ENCODE measurements around the gene IL25.
"Not testable (repeated sequence)": the region's sequence is repeated elsewhere in the genome, so short reads cannot be mapped to it uniquely, and the experiment has no call there.

IL25 gene

GRCh38 chr14:23377198-23377550 lies 4.6 kb downstream of the IL25 start:
- DNase-seq = no peak

GRCh38 chr14:23377573-23378563 lies 5.3 kb downstream of the IL25 start:
- no peak for DNase-seq

- DNase-seq = no peak
Measured at GRCh38 chr14:23378612-23379220, 6.1 kb downstream of the IL25 start.

- DNase-seq = peak; percentile 67
Measured at GRCh38 chr14:23379366-23380196, 7.0 kb downstream of the IL25 start.

- DNase-seq = no peak
Measured at GRCh38 chr14:23380197-23380914, 7.7 kb downstream of the IL25 start.

GRCh38 chr14:23380976-23381375 lies 8.4 kb downstream of the IL25 start:
- DNase-seq = no peak

- DNase-seq = no peak
Measured at GRCh38 chr14:23381871-23382270, 9.3 kb downstream of the IL25 start.

GRCh38 chr14:23382276-23382675 lies 9.7 kb downstream of the IL25 start:
- no peak for DNase-seq

GRCh38 chr14:23382731-23383440 lies 10.3 kb downstream of the IL25 start:
- DNase-seq = no peak

- no peak for DNase-seq
Measured at GRCh38 chr14:23384364-23385080, 11.9 kb downstream of the IL25 start.

- no peak for DNase-seq
Measured at GRCh38 chr14:23385244-23385641, 12.6 kb downstream of the IL25 start.

- no peak for DNase-seq
Measured at GRCh38 chr14:23385642-23386265, 13.1 kb downstream of the IL25 start.

- not testable (repeated sequence) for DNase-seq
Measured at GRCh38 chr14:23386266-23386657, 13.7 kb downstream of the IL25 start.

- no peak for DNase-seq
Measured at GRCh38 chr14:23386999-23387398, 14.4 kb downstream of the IL25 start.

GRCh38 chr14:23387916-23388882 lies 15.6 kb downstream of the IL25 start:
- DNase-seq = no peak

- no peak for DNase-seq
Measured at GRCh38 chr14:23388996-23389395, 16.4 kb downstream of the IL25 start.

GRCh38 chr14:23389396-23389795 lies 16.8 kb downstream of the IL25 start:
- DNase-seq = no peak

- DNase-seq = not testable (repeated sequence)
Measured at GRCh38 chr14:23389871-23390270, 17.3 kb downstream of the IL25 start.

- no peak for DNase-seq
Measured at GRCh38 chr14:23392613-23393012, 20.0 kb downstream of the IL25 start.

GRCh38 chr14:23396126-23396525 lies 23.5 kb downstream of the IL25 start:
- DNase-seq = no peak
